Ishikawa (cell line): ENCODE measurements around the gene GRM5.
"Not testable (repeated sequence)": the region's sequence is repeated elsewhere in the genome, so short reads cannot be mapped to it uniquely, and the experiment has no call there.

Source experiments
- CEBPB ChIP-seq: IDR thresholded peaks from 2 replicates; pipeline ENCODE4 v1.6.1; 2012
- CREB1 ChIP-seq: IDR thresholded peaks from 2 replicates; pipeline ENCODE4 v1.6.1; 2012; ENCODE audit warnings: low read depth
- EGR1 ChIP-seq: IDR thresholded peaks from 2 replicates; pipeline ENCODE4 v1.6.1; 2012
- EP300 ChIP-seq: IDR thresholded peaks from 2 replicates; pipeline ENCODE4 v1.6.1; 2012; ENCODE audit warnings: borderline replicate concordance
- FOXM1 ChIP-seq: IDR thresholded peaks from 2 replicates; pipeline ENCODE4 v1.6.1; 2012; ENCODE audit warnings: low read depth, borderline replicate concordance
- NFIC ChIP-seq: IDR thresholded peaks from 2 replicates; pipeline ENCODE4 v1.6.1; 2012
- RAD21 ChIP-seq: IDR thresholded peaks from 2 replicates; pipeline ENCODE4 v1.6.1; 2012; ENCODE audit warnings: low read depth
- REST ChIP-seq: IDR thresholded peaks from 2 replicates; pipeline ENCODE4 v1.6.1; 2012; ENCODE audit warnings: low read depth, mild to moderate bottlenecking
- TAF1 ChIP-seq: IDR thresholded peaks from 2 replicates; pipeline ENCODE4 v1.6.1; 2012; ENCODE audit warnings: low read depth, mild to moderate bottlenecking
- TCF12 ChIP-seq: IDR thresholded peaks from 2 replicates; pipeline ENCODE4 v1.6.1; 2012; ENCODE audit warnings: low read depth
- TEAD4 ChIP-seq: IDR thresholded peaks from 2 replicates; pipeline ENCODE4 v1.6.1; 2012
- YY1 ChIP-seq: IDR thresholded peaks from 2 replicates; pipeline ENCODE4 v1.6.1; 2012; ENCODE audit warnings: low read depth
- ZBTB7A ChIP-seq: IDR thresholded peaks from 2 replicates; pipeline ENCODE4 v1.6.1; 2012; ENCODE audit warnings: low read depth
- TF ChIP-seq, protein P1 (sequence below): IDR thresholded peaks from 2 replicates; pipeline ENCODE4 v1.6.1; 2012
- TF ChIP-seq, protein P2 (sequence below): IDR thresholded peaks from 2 replicates; pipeline ENCODE4 v1.6.1; 2012

The GRM5 gene

DNA sequence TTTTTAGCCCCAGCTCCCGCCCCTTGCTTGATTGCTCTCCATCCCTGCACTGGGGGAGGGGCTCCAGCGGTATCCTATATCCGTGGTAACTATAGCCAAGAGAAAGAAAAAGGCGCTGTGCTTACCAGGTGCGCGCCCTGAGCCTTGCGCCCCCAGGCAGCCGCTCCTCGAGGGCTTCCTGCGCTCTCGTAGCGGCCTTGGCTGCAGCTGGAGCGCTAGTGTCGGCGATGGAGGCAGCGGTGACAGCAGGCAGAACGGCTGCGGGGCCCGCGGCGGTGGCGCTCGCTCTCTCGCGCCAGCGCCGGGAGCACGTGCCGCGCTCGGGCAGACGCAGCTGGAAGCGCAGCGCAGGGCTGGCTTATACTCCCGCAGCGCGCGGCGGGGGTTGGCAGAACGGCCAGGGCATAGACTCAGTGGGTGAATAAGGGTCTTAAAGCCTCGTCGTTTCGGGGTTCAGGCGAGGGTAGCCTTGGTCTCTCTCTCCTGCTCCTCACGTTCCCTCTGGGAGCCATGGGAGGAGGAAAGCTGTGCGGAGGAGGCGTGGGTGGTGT lies at the start of gene GRM5:
Gene GRM5, minus strand, starts transcription at position 332 of the 551 bp plus-strand sequence. CDS start 18,110 bp downstream, outside the sequence.
- TF ChIP-seq, protein P1, sequence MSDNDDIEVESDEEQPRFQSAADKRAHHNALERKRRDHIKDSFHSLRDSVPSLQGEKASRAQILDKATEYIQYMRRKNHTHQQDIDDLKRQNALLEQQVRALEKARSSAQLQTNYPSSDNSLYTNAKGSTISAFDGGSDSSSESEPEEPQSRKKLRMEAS = not testable (repeated sequence)
- not testable (repeated sequence) for TF ChIP-seq TEAD4, NFIC

GRCh38 chr11:89097956-89098355 lies 32.2 kb upstream of the GRM5 start:
- peak; percentile 71 for TF ChIP-seq RAD21

DNA sequence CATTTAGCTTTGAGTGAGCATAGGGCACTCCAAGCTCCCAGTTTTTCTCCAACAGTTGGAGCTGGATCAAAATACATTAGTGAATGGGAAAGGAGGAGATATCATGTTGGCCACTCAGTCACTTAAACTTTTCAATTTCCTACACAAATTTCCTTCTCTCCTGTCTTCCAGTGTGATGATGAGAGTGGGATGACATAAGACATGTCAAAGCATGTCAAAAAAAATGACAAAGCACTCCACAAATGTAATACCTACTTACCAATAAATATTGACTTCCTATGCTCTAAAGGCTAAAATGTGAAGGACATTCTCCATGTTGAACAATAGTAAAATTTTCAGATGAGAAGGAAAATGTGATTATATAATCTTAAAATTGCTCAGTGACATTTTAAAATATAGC lies 1.5 kb upstream of the GRM5 start:
- TF ChIP-seq EGR1 (no peak), YY1 (no peak), FOXM1 (no peak), RAD21 (no peak), CEBPB (no peak), NFIC (no peak), TAF1 (no peak), CREB1 (no peak), EP300 (no peak), REST (no peak), ZBTB7A (no peak), TEAD4 (no peak)
- TF ChIP-seq, protein P1 = no peak
- TF ChIP-seq, protein P2, sequence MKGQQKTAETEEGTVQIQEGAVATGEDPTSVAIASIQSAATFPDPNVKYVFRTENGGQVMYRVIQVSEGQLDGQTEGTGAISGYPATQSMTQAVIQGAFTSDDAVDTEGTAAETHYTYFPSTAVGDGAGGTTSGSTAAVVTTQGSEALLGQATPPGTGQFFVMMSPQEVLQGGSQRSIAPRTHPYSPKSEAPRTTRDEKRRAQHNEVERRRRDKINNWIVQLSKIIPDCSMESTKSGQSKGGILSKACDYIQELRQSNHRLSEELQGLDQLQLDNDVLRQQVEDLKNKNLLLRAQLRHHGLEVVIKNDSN = no peak

- TF ChIP-seq ZBTB7A (no peak), FOXM1 (no peak), CEBPB (no peak), RAD21 (no peak), TAF1 (no peak), EP300 (no peak), EGR1 (no peak), TEAD4 (no peak), REST (no peak), CREB1 (no peak), TCF12 (no peak), YY1 (no peak), NFIC (no peak)
- TF ChIP-seq, protein P1 = no peak
- TF ChIP-seq, protein P2 = no peak
Measured at GRCh38 chr11:89065066-89065465, 716 bp downstream of the GRM5 start.

DNA sequence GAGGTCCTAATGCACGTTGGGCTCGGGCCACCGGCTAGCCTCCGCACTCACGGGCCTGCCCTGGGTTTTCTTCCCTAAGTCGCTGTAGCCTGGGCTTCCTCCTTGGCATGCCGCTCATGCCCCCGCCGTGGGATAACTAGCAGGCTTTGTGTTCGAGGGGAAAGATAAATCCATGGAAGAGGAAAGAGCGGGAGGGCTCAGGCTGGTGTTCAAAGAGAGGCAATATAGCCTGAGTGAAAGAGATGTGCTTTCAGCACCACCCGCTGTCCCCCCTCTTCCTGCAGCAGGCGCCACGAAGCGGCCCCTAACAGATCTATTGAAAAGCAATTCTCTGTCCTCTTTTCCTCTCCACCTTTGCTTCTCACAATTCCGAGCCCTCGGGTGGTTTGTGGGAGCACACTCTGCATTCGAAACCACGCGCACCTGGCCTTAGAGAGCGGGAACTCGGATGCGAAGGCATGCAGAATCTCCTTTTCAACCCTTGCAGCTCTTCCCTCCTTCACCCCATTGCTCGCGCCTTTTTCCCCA lies 2.9 kb downstream of the GRM5 start:
- peak; percentile 65 for TF ChIP-seq REST
